B cell (primary cell): ENCODE data around the gene RIOK3. TPM values are rescaled to one million over a fixed set of nuclear protein-coding genes. Genes with fewer than 3 reads are reported as not detected.

Experiments
- ATAC-seq: fragments of 200-7000 bp; cut with Tn5 transposase; one replicate; pipeline ENCODE4 v1.10.0; 2021; ENCODE audit warnings: low read depth, mild to moderate bottlenecking, moderate number of reproducible peaks, moderate library complexity
- CTCF ChIA-PET: fragments of 350-600 bp; sonication (Branson Sonifier 250); formaldehyde crosslinking; loops from one replicate; lab custom pipeline; 2021; ENCODE audit warnings: antibody characterized with exemption, inconsistent platforms; lab: Charles Lee
- POLR2A ChIA-PET: fragments of 350-600 bp; sonication (Branson Sonifier 250); formaldehyde crosslinking; loops from one replicate; lab custom pipeline; 2021; ENCODE audit warnings: antibody characterized with exemption; lab: Charles Lee
- DNase-seq: peaks from one replicate; pipeline ENCODE4 v3.0.0; 2013
- H2AFZ ChIP-seq: 2 replicates; pipeline ENCODE4 v1.6.1; 2012; ENCODE audit warnings: mild to moderate bottlenecking, low read depth, low read length; ENCODE audit not compliant: insufficient read depth, poor library complexity, severe bottlenecking
- H3K27ac ChIP-seq, 2 donors: 1 replicate in 1 of 2; 2 replicates in 1 of 2; pipeline ENCODE4 v1.5.1; 2012 to 2013; ENCODE audit warnings: low read length in 2 of 2, mild to moderate bottlenecking in 2 of 2, moderate library complexity in 1 of 2
- H3K27me3 ChIP-seq, 4 experiments: fragments of 200-600 bp in 1 of 4; sonication (generic) in 1 of 4; replicated peaks in 1 of 4; 1 replicate in 2 of 4; 2 replicates in 2 of 4; pipeline versions ENCODE4 v1.6.1 to v1.7.0; 2013 to 2016; ENCODE audit warnings: low read length in 3 of 4, mild to moderate bottlenecking in 2 of 4, mixed read lengths in 1 of 4, moderate library complexity in 1 of 4; ENCODE audit not compliant: insufficient read depth in 4 of 4, control insufficient read depth in 3 of 4; ENCODE audit errors: control extremely low read depth in 1 of 4
- H3K36me3 ChIP-seq, 2 experiments: replicated peaks in 1 of 2; 1 replicate in 1 of 2; 2 replicates in 1 of 2; pipeline versions ENCODE4 v1.6.1 to v1.7.1; 2013; ENCODE audit warnings: low read length in 1 of 2; ENCODE audit not compliant: insufficient read depth in 2 of 2, control insufficient read depth in 1 of 2; ENCODE audit errors: control extremely low read depth in 1 of 2, extremely low read depth in 1 of 2
- H3K4me1 ChIP-seq, 2 donors: fragments of 200-600 bp in 1 of 2; sonication (generic) in 1 of 2; 1 replicate in 1 of 2; 2 replicates in 1 of 2; pipeline versions ENCODE4 v1.5.1 to v1.6.1; 2013 to 2017; ENCODE audit warnings: low read length in 2 of 2; ENCODE audit not compliant: control insufficient read depth in 2 of 2, insufficient read depth in 2 of 2
- H3K4me2 ChIP-seq: replicated peaks from 2 replicates; pipeline ENCODE3; 2012; ENCODE audit warnings: mild to moderate bottlenecking, low read depth, low read length; ENCODE audit not compliant: poor library complexity, severe bottlenecking
- H3K4me3 ChIP-seq, 5 experiments: fragments of 200-600 bp in 1 of 5; sonication (generic) in 1 of 5; 1 replicate in 3 of 5; 2 replicates in 2 of 5; pipeline versions ENCODE4 v1.5.1 to v1.7.0; 2011 to 2016; ENCODE audit warnings: low read length in 4 of 5, mild to moderate bottlenecking in 4 of 5, low read depth in 2 of 5, control low read depth in 1 of 5, moderate library complexity in 1 of 5; ENCODE audit not compliant: insufficient read depth in 1 of 5; ENCODE audit errors: control extremely low read depth in 1 of 5, extremely low read depth in 1 of 5
- H3K79me2 ChIP-seq: fragments of 200-600 bp; sonication (generic); one replicate; pipeline ENCODE4 v1.6.0; 2016; ENCODE audit warnings: low read length; ENCODE audit not compliant: control insufficient read depth, insufficient read depth
- H3K9ac ChIP-seq: fragments of 200-600 bp; sonication (generic); 2 replicates; pipeline ENCODE4 v1.6.1; 2017; ENCODE audit warnings: mild to moderate bottlenecking, low read length, moderate library complexity
- H3K9me3 ChIP-seq, 3 donors: one replicate each; pipeline versions ENCODE4 v1.6.1 to v1.7.1; 2013; ENCODE audit warnings: low read length in 2 of 3; ENCODE audit not compliant: control insufficient read depth in 2 of 3, insufficient read depth in 1 of 3; ENCODE audit errors: control extremely low read depth in 1 of 3
- H4K20me1 ChIP-seq: 2 replicates; pipeline ENCODE4 v1.6.0; 2012; ENCODE audit warnings: mild to moderate bottlenecking, low read length; ENCODE audit not compliant: insufficient read depth, control insufficient read depth, poor library complexity, severe bottlenecking
- H3K27ac Mint-ChIP-seq: one replicate; pipeline ENCODE4 v1.8.0; 2021; ENCODE audit warnings: mixed read lengths
- H3K27me3 Mint-ChIP-seq: one replicate; pipeline ENCODE4 v1.8.0; 2021; ENCODE audit warnings: mixed read lengths
- H3K4me1 Mint-ChIP-seq: one replicate; pipeline ENCODE4 v1.8.0; 2021; ENCODE audit warnings: mixed read lengths
- H3K4me3 Mint-ChIP-seq: one replicate; pipeline ENCODE4 v1.8.0; 2021; ENCODE audit warnings: mixed read lengths
- H3K9me3 Mint-ChIP-seq: one replicate; pipeline ENCODE4 v1.8.0; 2022; ENCODE audit warnings: mixed read lengths; ENCODE audit not compliant: insufficient read depth
- CTCF ChIP-seq: fragments of 200-600 bp; IDR thresholded peaks from one replicate; pipeline ENCODE4 v1.8.0; 2022; ENCODE audit warnings: antibody characterized with exemption, mild to moderate bottlenecking
- EZH2 ChIP-seq: IDR thresholded peaks from 2 replicates; pipeline ENCODE4 v1.6.1; 2012; ENCODE audit warnings: borderline replicate concordance, low read depth, mild to moderate bottlenecking, moderate library complexity, low read length; ENCODE audit not compliant: insufficient read depth, poor library complexity, severe bottlenecking
- WGBS: methylation state at CpG from one replicate; pipeline ENCODE4 v1.1.5; 2013; ENCODE audit warnings: missing lambda C conversion rate; ENCODE audit not compliant: insufficient coverage; 5-methylcytosine and 5-hydroxymethylcytosine counted together
- intact Hi-C: fragments of 100-400 bp; cut with micrococcal nuclease; formaldehyde crosslinking; loops from one replicate; pipeline ENCODE4 v1.10.0; 2022
- polyA plus RNA-seq: library from polyadenylated mRNA; depleted of rRNA; stranded (reverse); fragments of >200 nt; gene quantifications from 2 replicates; pipeline ENCODE4 v1.2.3, GENCODE V29; 2012
- total RNA-seq, 2 donors: library from RNA; stranded (reverse); fragments of 120-200 nt in 1 of 2; gene quantifications; 1 replicate in 1 of 2; 2 replicates in 1 of 2; pipeline versions ENCODE4 v1.2.3 to v1.2.4, GENCODE V29; 2013 to 2022

RIOK3 gene
- total and polyA plus RNA-seq, 2 donors (not counting 1 experiment from before 2014, with no cell fraction given) = 42.5 to 83.4 TPM

DNA sequence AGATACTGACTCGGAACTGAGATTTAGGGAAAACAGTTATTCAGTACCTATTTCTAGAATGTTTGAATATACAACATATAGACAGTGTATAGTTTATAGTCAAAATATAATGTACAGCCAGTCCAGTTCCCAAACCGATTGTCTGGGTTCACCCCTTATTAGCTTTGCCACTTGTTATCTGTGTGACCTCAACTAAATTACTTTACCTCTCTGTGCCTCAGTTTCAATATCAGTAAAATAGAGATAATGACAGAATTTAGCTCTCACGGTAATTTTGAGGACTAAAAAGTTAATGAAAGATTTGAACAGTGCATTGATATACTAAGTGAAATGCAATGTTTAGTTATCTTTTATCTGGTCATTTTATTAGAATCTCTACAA, 750 bp upstream of the RIOK3 start:
- H3K9me3 ChIP-seq = peaks cover 0 to 3% (median 3%) of the 10 kb centered on the region in 3 donors
- TF ChIP-seq EZH2 (no peak), CTCF (no peak)
- no peaks in the 10 kb centered on the region for H3K27me3 ChIP-seq
- Mint-ChIP-seq H3K4me3 (peak overlapping the region; percentile 100), H3K4me1 (peaks cover 54% of the 10 kb centered on the region), H3K9me3 (no peaks in the 10 kb centered on the region), H3K27ac (peak overlapping the region; percentile 90), H3K27me3 (no peaks in the 10 kb centered on the region)
- ChIA-PET POLR2A (interaction anchor here (0.6 to 1.8 kb wide), 6 partner anchors 15 to 51 kb away, joined by 3 to 9 read pairs (median 3); partner anchors contain the start of gene RMC1), CTCF (interaction anchor here (0.7 to 2.4 kb wide), 8 partner anchors 8 to 316 kb away, joined by 3 to 13 read pairs (median 4); partner anchors contain the start of gene NPC1)
- no CpG with 5 or more reads among the region's 3 CpGs for WGBS
- no peak for DNase-seq
- peaks cover 0 to 10% of the 10 kb centered on the region in 2 experiments for H3K36me3 ChIP-seq
- no peak for ATAC-seq
- peaks cover 23% of the 10 kb centered on the region for H4K20me1 ChIP-seq
- H3K27ac ChIP-seq = peak overlapping the region; percentile 84 to 96
- H3K9ac ChIP-seq = peak overlapping the region; percentile 94
- H2AFZ ChIP-seq = peak overlapping the region; percentile 93
- H3K4me3 ChIP-seq = peak overlapping the region; percentile 78 to 94 (median 89)
- intact Hi-C loops = loop anchor here (2.0 kb wide), 1 partner anchor 28 kb away; no protein-coding TSS in a partner anchor
- peaks cover 29% of the 10 kb centered on the region in 2 donors for H3K4me1 ChIP-seq
- peak overlapping the region; percentile 69 for H3K4me2 ChIP-seq
- H3K79me2 ChIP-seq = peaks cover 48% of the 10 kb centered on the region

- intact Hi-C loops = loop anchor here (1.0 to 2.0 kb wide), 6 partner anchors 15 to 520 kb away; partner anchors contain the start of genes NPC1, RBBP8 and RMC1
- TF ChIP-seq CTCF (no peak), EZH2 (no peak)
- peaks cover 36% of the 10 kb centered on the region for H4K20me1 ChIP-seq
- peaks cover 61% of the 10 kb centered on the region for H3K79me2 ChIP-seq
- peak overlapping the region; percentile 94 for H3K9ac ChIP-seq
- H3K36me3 ChIP-seq = peaks cover 0 to 15% of the 10 kb centered on the region in 2 experiments
- no peaks in the 10 kb centered on the region for H3K9me3 ChIP-seq
- CTCF ChIA-PET = interaction anchor here (0.6 to 2.4 kb wide), 9 partner anchors 10 to 524 kb away, joined by 3 to 13 read pairs (median 4); partner anchors contain the start of gene NPC1
- POLR2A ChIA-PET = interaction anchor here (0.6 to 1.8 kb wide), 5 partner anchors 25 to 225 kb away, joined by 3 to 9 read pairs (median 5); partner anchors contain the start of gene RMC1
- no peaks in the 10 kb centered on the region for H3K9me3 Mint-ChIP-seq
- H3K27ac Mint-ChIP-seq = peak overlapping the region; percentile 90
- H3K4me1 ChIP-seq = peaks cover 41 to 43% of the 10 kb centered on the region in 2 donors
- peak overlapping the region; percentile 84 to 96 for H3K27ac ChIP-seq
- no peak for DNase-seq
- peak overlapping the region; percentile 78 to 94 (median 89) for H3K4me3 ChIP-seq
- peak overlapping the region; percentile 93 for H2AFZ ChIP-seq
- no peaks in the 10 kb centered on the region for H3K27me3 Mint-ChIP-seq
- ATAC-seq = peak; percentile 5
- H3K27me3 ChIP-seq = no peaks in the 10 kb centered on the region
- peak overlapping the region; percentile 100 for H3K4me3 Mint-ChIP-seq
- WGBS = 5% methylated on average over 8 of the region's 11 CpGs
- H3K4me1 Mint-ChIP-seq = peaks cover 66% of the 10 kb centered on the region
- peak overlapping the region; percentile 69 for H3K4me2 ChIP-seq
Measured at GRCh38 chr18:23453680-23454058, 582 bp downstream of the RIOK3 start.
